ENCODE measurements around the gene SIRT2.
"Not testable (repeated sequence)": the region's sequence is repeated elsewhere in the genome, so short reads cannot be mapped to it uniquely, and the experiment has no call there.

The SIRT2 gene
- long read RNA-seq, donor 1, transcript SIRT2-204 (15 exons, 2,062 nt): major isoform, 8 of 14 reads
- long read RNA-seq, donor 1, partial matches to known transcripts: 0 of 14 reads
- long read RNA-seq, donor 1, other reads (novel, unspliced or antisense): 0 of 14 reads
- long read RNA-seq, donor 2, transcript SIRT2-201 (16 exons, 2,070 nt): major isoform, 5 of 9 reads
- long read RNA-seq, donor 2, partial matches to known transcripts: 0 of 9 reads
- long read RNA-seq, donor 2, other reads (novel, unspliced or antisense): 0 of 9 reads
- long read RNA-seq, donor 3, partial matches to known transcripts: 0 of 4 reads
- long read RNA-seq, donor 3, other reads (novel, unspliced or antisense): 0 of 4 reads
- long read RNA-seq, donor 4, partial matches to known transcripts: 0 of 3 reads
- long read RNA-seq, donor 4, other reads (novel, unspliced or antisense): 0 of 3 reads
- long read RNA-seq, donor 5, partial matches to known transcripts: 0 of 6 reads
- long read RNA-seq, donor 5, other reads (novel, unspliced or antisense): 0 of 6 reads
- long read RNA-seq, donor 6, transcript SIRT2-204 (15 exons, 2,062 nt): major isoform, 10 of 13 reads
- long read RNA-seq, donor 6, partial matches to known transcripts: 0 of 13 reads
- long read RNA-seq, donor 6, other reads (novel, unspliced or antisense): 0 of 13 reads
- long read RNA-seq, donor 7: 0 reads
- long read RNA-seq, donor 8, partial matches to known transcripts: 0 of 4 reads
- long read RNA-seq, donor 8, other reads (novel, unspliced or antisense): 0 of 4 reads

DNA sequence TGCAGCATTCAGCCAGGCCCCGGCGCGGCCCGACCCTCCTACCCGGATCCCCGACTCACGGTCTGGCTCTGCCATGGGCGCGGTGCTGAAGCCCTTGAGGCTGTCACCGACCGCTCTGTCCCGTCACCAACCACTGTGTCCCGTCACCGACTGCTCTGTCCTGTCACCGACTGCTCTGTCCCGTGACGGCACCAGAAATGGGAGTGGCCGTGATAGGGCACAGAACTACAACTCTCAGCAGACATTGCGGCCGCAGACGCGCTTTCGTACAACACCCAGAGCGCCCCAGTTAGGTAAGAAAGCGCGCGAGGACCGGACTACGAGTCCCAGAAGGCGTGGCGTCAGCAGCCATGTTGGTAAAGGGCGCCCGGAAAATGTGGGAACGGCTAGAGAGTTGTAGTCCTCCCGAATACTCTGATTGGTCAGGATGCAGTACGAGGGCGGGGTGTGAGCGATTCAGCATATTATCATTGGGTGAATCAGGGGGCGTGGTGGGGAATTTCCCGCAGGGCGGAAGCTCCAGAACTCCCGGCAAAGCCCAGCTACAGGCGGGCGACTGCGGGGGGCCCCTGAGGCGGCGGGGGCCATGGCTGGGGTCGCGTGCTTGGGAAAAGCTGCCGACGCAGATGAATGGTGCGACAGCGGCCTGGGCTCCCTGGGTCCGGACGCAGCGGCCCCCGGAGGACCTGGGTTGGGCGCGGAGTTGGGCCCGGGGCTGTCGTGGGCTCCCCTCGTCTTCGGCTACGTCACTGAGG is at the start of gene SIRT2, which contains the start of gene NFKBIB:
Gene SIRT2, minus strand, starts transcription at position 172 of the 755 bp plus-strand sequence. Its CDS starts 97 bp downstream, at position 75.
Gene NFKBIB, plus strand, starts transcription at position 523 of the 755 bp plus-strand sequence. Its CDS starts 64 bp downstream, at position 587.
- DNase-seq: peak; percentile 96

DNA sequence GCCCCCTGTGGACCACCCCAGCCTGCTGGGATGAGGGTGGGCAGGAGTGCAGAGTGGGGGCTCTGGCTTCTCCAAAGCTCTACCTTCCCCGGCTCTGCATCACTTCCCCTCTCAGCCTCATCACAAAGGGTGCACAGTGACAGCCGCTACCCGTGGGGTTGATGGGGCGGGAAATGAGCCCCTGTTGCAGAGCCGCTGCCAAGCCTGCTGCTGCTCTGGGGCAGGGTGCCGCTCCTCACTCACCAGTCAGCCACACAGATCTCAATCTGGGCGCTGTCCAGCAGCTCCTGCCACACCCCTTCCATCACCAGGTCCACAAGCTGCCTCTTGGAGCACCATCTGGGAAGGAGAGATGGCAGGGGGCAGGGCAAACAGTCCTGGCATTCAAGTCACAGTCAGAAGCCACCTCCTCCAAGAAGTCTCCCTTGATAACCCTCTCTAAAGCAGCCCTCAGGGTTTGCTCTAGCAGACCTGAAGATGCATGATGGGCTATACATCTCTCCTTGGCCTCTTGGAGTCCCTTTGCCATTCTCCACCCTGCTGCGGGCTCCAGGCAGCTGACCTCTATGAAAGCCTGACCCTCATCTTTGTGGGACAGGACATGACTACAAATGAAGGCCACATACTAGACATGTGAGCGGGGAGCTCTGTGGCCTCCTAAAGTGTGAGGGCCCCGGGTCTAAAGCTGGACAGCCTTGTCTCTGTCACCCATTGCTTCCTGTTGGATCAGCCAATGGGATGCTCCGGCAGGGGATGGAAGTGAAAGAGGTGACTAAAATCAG is 47.0 kb upstream of the SIRT2 start:
- no peak for DNase-seq

DNA sequence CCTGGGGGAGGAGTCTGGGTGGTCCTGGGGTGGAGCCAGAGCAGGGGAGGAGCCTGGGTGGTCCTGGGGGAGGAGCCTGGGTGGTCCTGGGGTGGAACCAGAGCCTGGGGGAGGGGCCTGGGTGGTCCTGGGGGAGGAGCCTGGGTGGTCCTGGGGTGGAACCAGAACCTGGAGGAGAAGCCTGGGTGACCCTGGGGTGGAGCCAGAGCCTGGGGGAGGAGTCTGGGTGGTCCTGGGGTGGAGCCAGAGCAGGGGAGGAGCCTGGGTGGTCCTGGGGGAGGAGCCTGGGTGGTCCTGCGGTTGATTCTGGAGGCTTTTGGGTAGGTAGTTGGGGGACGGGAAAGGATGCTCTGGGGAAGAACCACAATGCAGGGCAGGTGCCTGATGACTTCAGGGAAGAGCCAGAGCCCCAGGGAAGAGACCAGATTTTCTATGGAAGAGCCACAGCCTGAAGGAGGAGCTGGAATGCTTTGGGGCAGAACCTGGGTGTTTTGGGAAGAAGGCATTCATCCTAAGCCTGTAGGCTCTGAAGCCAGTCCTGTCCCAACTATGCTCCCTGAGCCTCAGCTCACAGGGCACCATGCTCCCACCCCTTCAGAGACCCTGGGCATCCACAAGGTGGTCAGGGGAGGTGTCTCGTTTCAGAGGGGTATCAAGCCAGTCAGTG is 46.3 kb upstream of the SIRT2 start:
- no peak for DNase-seq

DNA sequence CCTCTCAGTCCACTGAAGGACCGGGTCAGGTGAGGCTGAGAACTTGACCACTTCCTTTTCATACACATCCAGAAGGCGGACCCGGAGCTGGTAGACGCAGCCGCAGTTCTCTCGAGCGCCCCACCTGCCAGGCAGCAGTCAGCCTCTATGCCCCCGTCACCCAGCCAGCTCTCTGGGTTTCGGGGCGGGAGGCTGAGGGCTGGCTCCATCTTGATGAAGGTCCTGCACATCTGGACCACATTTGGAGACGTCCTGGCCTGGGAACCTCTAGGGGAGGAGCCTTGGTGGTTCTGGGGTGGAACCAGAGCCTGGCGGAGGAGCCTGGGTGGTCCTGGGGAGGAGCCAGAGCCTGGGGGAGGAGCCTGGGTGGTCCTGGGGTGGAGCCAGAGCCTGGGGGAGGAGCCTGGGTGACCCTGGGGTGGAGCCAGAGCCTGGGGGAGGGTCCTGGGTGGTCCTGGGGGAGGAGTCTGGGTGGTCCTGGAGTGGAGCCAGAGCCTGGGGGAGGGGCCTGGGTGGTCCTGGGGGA is 45.6 kb upstream of the SIRT2 start:
- no peak for DNase-seq

DNA sequence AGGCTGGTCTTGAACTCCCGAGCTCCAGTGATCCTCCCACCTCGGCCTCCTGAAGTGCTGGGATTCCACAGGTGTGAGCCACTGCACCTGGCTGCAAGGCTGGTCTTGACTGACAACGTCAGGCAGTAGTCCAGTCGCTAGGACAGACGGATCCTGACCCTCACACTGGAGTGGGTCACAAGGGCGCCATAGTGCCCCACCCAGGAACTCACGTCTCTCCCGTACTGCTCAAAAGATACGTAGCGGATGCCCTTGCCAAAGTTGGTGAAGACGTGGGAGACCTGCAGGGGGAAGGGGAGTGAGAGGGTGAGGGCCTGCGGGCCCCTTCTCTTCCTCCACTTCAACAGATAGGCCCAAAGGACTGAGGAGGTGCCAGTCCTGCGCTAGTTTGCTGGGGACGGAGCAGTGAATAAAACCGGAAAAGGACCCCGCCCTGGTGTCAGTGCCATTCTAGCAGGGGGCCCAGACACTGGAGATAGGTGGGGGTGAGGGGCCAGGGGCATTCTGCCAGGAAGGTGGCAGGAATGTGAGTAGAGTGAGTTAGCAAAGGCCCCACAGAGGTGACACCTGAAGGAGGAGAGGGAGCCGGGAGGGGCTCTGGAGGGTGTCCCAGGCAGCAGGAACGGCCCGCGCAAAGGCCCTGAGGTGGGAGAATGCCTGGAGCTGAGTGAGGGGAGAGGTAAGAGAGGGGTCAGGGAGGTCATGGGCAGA is 43.2 kb upstream of the SIRT2 start:
- DNase-seq: no peak

DNA sequence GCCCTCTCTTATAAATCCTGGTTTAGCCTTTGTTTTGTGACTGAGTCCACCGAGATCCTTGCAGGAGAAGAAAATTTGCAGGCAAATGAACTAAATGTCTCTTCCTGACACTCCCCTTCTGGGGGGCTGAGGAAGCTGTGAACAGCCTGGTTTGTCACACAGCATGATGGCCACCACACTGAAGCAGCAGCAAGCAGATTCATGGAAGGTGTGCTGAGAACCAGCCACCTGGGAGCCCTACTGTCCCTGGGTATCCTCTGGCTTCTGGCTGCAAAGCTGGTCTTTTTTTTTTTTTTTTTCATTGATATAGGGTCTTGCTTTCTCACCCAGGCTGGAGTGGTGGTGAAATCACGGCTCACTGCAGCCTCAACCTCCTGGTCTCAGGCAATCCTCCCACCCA is 42.6 kb upstream of the SIRT2 start:
- no peak for DNase-seq

DNA sequence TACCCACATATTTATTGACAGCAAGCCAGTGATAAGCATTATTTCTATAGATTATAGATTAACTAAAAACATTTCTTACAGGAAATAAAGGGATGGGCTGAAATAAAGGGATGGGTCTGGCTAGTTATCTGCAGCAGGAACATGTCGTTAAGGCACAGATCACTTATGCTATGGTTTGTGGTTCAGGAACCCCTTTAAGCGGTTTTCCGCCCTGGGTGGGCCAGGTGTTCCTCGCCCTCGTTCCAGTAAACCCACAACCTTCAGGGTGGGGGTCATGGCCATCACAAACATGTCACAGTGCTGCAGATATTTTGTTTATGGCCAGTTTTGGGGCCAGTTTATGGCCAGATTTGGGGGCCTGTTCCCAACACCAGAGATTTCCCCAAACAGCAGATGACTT is 42.0 kb upstream of the SIRT2 start:
- not testable (repeated sequence) for DNase-seq

DNA sequence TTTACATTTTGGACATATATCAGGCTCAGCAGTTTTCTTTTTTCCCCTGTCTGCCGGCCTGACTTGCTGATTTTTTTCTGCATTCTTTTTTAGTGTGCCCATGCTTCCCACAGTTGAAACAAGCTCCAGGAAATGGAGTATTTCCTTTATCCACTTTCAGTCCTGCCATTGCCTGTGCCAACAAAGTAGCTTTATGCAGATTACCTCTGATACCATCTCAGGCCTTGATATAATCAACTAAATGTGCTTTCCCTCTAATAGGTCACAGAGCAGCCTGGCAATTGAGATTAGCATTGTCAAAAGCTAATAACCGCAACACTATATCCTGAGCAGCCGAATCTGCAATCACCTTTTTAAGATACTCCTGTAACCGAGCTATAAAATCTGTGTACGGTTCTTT is 40.5 kb upstream of the SIRT2 start:
- DNase-seq: no peak

DNA sequence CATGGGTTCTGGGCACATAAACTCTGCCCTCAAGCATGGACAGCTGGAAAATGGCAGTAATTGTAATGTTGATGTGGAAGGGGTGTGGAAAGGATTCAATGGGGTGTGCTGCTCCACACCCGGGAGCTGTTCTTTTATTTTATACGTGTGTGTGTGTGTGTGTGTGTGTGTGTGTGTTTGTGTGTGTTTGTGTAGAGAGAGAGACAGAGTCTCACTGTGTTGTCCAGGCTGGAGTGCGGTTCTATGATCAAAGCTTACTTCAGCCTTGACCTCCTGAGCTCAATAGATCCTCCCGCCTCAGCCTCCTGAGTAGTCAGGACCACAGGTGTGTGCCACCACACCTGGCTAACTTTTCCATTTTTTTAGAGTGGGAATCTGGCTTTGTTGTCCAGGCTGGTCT is 34.1 kb upstream of the SIRT2 start:
- no peak for DNase-seq

DNA sequence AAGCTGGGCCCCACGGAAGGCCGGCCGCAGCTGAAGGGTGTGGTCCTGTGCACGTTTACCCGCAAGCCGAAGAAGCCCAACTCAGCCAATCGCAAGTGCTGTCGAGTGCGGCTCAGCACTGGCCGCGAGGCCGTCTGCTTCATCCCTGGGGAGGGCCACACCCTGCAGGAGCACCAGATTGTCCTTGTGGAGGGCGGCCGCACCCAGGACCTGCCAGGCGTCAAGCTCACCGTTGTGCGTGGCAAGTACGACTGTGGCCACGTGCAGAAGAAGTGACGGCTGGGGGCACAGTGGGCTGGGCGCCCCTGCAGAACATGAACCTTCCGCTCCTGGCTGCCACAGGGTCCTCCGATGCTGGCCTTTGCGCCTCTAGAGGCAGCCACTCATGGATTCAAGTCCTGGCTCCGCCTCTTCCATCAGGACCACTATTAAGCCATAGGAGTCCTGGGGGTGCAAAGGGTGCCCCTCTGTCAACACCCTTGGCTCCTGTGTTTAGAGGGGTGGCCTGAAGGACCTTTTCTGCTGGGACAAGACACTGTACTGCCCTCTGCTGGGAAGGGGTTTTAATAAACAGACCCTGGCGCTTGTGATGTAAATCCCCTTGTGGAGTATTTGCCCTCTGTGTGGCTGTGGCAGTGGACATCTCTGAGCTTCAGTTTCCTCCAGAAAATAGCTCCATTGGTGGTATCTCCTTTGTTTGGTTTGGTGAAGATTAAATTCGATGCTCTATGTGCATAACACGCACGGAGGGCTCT is 33.2 kb upstream of the SIRT2 start:
- no peak for DNase-seq

DNA sequence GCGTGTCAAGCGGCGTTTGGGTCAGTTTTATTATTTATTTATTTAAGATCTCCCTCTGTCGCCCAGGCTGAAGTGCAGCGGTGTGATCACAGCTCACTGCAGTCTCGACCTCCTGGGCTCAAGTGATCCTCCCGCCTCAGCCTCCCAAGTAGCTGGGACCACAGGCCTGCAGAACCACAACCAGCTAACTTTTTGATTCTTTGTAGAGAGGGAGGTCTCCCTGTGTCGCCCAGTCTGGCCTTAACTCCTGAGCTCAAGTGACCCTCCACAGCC is 32.0 kb upstream of the SIRT2 start:
- no peak for DNase-seq

DNA sequence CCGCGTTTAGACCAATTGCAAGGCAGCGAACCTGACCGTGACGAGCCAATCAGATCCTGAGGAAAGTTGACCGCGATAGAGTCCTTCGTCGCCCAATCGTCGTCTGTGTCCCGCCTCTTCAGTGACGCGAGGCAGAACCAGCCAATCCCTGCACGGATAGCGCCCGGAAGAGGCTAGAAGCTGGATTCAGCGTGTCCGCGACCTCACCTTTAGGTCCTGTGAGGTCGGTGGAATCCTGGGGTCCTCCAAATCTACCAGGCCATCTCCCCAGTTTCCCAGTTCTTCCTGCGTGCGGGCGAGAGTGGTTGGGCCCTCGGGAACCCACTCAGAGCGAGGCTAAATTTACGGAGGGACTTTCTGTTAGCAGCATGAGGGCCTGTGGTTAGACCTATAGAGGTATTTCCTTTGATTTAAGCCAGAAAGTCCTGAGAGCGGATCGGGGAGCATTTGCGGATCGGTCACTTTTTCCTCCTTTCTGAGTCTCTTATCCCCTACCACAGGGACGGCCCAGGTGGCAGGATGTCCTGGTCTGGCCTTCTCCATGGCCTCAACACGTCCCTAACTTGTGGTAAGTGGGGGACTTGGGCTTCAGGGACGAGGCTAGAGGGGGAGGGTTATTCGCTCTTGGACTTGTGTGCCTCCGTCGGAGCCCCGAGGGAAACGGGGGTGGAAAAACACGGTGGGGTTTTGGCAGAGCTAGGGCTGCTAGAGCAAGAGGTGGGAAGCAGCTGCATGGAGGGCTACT is 31.5 kb upstream of the SIRT2 start, which contains the start of gene MRPS12:
Gene MRPS12, plus strand, starts transcription at position 169 of the 745 bp plus-strand sequence. Its CDS starts 351 bp downstream, at position 520.
- no peak for DNase-seq

DNA sequence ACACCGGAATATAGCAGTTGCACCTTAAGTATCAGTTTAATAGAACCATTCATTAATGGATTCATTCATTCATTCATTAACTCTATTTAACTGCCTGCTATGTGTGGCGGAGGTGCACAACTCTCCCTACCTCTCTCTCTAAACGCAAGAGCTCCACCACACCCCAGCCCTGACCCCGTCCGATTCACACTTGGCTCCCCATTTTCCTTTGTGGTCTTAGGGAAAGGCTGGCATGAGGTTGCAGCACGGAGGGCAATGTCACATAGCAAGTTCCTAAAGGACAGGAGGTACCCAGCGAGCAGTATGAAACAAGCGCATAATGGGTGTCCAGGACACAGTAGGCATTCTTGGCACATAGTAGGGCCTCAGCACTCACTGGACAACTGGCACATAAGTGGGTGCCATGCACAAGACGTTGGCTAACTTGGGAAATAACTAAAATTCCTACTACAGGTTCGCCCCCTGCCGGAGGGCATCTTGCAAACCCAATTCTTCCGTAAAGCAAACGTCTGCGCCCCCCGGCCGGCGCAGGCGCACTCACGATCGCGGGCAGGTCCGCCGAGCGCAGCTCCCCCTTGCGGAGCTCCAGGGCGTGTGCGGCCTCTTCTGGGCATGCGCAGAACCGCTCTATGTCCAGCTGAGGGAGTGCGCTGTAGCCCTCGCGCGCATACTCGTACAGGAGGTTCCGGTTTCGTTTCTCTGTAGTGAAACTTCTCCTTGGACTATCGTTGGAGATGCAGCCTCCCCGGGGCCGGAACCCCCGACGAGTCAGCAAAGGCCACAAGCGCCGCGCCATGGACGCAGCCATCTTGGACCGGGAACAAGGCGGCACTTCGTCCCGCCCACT is 30.7 kb upstream of the SIRT2 start, which contains the start of gene SARS2:
Gene SARS2, minus strand, starts transcription at position 835 of the 847 bp plus-strand sequence. Its CDS starts 27 bp downstream, at position 808.
- peak; percentile 99 for DNase-seq

DNA sequence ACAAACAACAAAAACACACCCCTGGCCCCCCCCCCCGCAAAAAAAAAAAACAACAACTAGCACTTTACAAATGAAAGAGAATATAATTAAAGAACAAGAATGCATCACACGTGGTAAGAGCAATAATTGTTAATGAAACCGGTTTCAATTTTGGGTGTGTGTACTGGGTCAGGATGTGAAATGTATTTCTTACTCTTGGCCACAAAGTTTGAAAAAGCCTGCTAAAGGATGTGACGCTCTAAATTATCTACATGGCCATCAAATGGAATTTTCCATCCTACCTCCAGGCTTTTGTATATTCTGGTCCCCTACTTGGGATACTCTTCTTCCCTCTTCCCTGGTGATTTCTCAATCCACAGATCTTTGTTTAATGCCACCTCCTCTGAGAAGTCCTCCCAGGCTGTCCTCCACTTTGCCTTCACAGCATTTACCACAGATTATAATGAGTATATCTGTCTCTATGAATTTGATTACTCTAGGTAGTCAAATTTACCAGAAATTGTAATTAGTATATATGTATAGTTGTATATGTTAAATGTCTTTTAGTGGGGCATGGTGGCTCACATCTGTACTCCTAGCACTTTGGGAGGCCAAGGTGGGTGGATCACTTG is 29.1 kb upstream of the SIRT2 start:
- DNase-seq: no peak

DNA sequence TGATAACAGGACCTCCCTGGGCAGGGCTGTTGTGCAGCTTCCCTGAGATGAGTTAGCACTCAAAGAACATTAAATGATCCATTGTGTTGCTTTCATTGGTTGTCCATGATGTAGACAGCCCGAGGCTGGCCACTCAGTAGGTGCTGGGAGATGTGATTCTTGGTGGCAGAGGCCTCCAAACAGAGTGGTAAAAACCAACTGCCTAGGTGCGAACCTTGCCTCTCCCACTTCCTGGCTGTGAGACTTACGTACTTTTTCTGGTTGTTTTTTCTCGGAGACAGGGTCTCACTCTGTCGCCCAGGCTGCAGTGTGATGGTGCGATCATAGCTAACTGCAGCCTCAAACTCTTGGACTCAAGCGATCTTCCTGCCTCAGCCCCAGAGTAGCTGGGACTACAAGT is 25.0 kb upstream of the SIRT2 start:
- DNase-seq: no peak

DNA sequence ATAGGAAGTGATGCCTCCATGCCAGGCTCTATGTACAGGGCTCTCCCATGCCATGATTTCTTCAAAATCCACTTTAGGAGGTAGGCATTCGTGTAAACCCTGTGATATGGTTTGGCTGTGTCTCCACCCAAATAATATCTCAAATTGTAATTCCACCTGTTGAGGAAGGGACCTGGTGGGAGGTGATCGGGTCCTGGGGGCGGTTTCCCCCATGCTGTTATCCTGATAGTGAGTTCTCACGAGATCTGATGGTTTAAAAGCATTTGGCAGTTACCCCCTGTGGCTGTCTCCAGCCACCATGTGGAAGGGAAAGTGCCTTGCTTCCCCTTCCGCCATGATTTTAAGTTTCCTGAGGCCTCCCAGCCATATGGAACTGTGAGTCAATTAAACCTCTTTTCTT is 23.1 kb upstream of the SIRT2 start:
- DNase-seq: no peak

Measured in right kidney (tissue), 9 donors.